ENCODE results near the gene CBX4.

The CBX4 gene

GRCh38 chr17:79838522-79839274 lies 542 bp downstream of the CBX4 start (continued):
- TF ChIP-seq, protein P1, sequence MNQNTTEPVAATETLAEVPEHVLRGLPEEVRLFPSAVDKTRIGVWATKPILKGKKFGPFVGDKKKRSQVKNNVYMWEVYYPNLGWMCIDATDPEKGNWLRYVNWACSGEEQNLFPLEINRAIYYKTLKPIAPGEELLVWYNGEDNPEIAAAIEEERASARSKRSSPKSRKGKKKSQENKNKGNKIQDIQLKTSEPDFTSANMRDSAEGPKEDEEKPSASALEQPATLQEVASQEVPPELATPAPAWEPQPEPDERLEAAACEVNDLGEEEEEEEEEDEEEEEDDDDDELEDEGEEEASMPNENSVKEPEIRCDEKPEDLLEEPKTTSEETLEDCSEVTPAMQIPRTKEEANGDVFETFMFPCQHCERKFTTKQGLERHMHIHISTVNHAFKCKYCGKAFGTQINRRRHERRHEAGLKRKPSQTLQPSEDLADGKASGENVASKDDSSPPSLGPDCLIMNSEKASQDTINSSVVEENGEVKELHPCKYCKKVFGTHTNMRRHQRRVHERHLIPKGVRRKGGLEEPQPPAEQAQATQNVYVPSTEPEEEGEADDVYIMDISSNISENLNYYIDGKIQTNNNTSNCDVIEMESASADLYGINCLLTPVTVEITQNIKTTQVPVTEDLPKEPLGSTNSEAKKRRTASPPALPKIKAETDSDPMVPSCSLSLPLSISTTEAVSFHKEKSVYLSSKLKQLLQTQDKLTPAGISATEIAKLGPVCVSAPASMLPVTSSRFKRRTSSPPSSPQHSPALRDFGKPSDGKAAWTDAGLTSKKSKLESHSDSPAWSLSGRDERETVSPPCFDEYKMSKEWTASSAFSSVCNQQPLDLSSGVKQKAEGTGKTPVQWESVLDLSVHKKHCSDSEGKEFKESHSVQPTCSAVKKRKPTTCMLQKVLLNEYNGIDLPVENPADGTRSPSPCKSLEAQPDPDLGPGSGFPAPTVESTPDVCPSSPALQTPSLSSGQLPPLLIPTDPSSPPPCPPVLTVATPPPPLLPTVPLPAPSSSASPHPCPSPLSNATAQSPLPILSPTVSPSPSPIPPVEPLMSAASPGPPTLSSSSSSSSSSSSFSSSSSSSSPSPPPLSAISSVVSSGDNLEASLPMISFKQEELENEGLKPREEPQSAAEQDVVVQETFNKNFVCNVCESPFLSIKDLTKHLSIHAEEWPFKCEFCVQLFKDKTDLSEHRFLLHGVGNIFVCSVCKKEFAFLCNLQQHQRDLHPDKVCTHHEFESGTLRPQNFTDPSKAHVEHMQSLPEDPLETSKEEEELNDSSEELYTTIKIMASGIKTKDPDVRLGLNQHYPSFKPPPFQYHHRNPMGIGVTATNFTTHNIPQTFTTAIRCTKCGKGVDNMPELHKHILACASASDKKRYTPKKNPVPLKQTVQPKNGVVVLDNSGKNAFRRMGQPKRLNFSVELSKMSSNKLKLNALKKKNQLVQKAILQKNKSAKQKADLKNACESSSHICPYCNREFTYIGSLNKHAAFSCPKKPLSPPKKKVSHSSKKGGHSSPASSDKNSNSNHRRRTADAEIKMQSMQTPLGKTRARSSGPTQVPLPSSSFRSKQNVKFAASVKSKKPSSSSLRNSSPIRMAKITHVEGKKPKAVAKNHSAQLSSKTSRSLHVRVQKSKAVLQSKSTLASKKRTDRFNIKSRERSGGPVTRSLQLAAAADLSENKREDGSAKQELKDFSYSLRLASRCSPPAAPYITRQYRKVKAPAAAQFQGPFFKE (tag by site-specific recombination; IDR thresholded peaks at IDR 0.05; ENCODE audit: borderline replicate concordance), result no peak
- TF ChIP-seq ZNF596 (tag by site-specific recombination; IDR thresholded peaks at IDR 0.05) (no peak), ZSCAN30 (tag by site-specific recombination; IDR thresholded peaks at IDR 0.05) (no peak), ZNF202 (tag by site-specific recombination; IDR thresholded peaks at IDR 0.05; ENCODE audit: borderline replicate concordance) (no peak)

GRCh38 chr17:79837888-79838521 lies 1.2 kb downstream of the CBX4 start:
- TF ChIP-seq PATZ1 (tag by site-specific recombination; IDR thresholded peaks at IDR 0.05), result peak; percentile 9; the same call in 1 of the 2 replicates
- peak; percentile 9; the same call in 1 of the 2 replicates for TF ChIP-seq ZFP3 (tag by site-specific recombination; IDR thresholded peaks at IDR 0.05; ENCODE audit: low read depth)
- TF ChIP-seq, protein P2, sequence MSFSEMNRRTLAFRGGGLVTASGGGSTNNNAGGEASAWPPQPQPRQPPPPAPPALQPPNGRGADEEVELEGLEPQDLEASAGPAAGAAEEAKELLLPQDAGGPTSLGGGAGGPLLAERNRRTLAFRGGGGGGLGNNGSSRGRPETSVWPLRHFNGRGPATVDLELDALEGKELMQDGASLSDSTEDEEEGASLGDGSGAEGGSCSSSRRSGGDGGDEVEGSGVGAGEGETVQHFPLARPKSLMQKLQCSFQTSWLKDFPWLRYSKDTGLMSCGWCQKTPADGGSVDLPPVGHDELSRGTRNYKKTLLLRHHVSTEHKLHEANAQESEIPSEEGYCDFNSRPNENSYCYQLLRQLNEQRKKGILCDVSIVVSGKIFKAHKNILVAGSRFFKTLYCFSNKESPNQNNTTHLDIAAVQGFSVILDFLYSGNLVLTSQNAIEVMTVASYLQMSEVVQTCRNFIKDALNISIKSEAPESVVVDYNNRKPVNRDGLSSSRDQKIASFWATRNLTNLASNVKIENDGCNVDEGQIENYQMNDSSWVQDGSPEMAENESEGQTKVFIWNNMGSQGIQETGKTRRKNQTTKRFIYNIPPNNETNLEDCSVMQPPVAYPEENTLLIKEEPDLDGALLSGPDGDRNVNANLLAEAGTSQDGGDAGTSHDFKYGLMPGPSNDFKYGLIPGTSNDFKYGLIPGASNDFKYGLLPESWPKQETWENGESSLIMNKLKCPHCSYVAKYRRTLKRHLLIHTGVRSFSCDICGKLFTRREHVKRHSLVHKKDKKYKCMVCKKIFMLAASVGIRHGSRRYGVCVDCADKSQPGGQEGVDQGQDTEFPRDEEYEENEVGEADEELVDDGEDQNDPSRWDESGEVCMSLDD (tag by site-specific recombination; IDR thresholded peaks at IDR 0.05), result no peak
- Histone ChIP-seq H3K4me3 (ENCODE audit: low read depth, low read length) (peak overlapping the region; percentile 74), H3K27ac (ENCODE audit: extremely low read depth, low read depth, low read length) (peak overlapping the region; percentile 81), H3K4me1 (ENCODE audit: control insufficient read depth, insufficient read depth, low read length) (peaks cover 23% of the 10 kb centered on the region), H3K36me3 (ENCODE audit: control insufficient read depth in 2 of 2, insufficient read depth in 1 of 2, low read length in 2 of 2) (peaks cover 0 to 39% of the 10 kb centered on the region in 2 experiments; a peak in 1 of 3 replicates), H3K9me3 (ENCODE audit: control insufficient read depth, insufficient read depth, low read depth, low read length) (no peaks in the 10 kb centered on the region)
- POLR2A ChIA-PET, result interaction anchor here (0.5 to 4.0 kb wide), 20 partner anchors 9 to 310 kb away, joined by 3 to 74 read pairs (median 10); partner anchors contain the start of gene CBX8
- CTCF ChIA-PET, result interaction anchor here (0.9 kb wide), 1 partner anchor 30 kb away, joined by 4 read pairs; no protein-coding TSS in a partner anchor
